Adipocyte (in vitro differentiated cells): ENCODE measurements around the gene MYD88.
A peak's percentile ranks its signal among the peaks of the same experiment; 100 is the strongest.

ENCODE experiments used
- DNase-seq: peaks from one replicate; pipeline ENCODE4 v3.0.0-alpha.2; 2015; ENCODE audit warnings: low read depth
- H3K27me3 ChIP-seq: replicated peaks from 2 replicates; pipeline ENCODE4 v1.7.0; 2013; ENCODE audit warnings: mild to moderate bottlenecking, low read length, moderate library complexity; ENCODE audit not compliant: control insufficient read depth, insufficient read depth
- H3K36me3 ChIP-seq: 2 replicates; pipeline ENCODE4 v1.7.0; 2013; ENCODE audit warnings: low read length, mild to moderate bottlenecking, moderate library complexity; ENCODE audit not compliant: control insufficient read depth, insufficient read depth, severe bottlenecking
- H3K4me1 ChIP-seq: 2 replicates; pipeline ENCODE4 v1.7.0; 2013; ENCODE audit warnings: mild to moderate bottlenecking, low read length, moderate library complexity; ENCODE audit not compliant: control insufficient read depth, insufficient read depth
- H3K4me3 ChIP-seq: 2 replicates; pipeline ENCODE4 v1.7.0; 2013; ENCODE audit warnings: mild to moderate bottlenecking, low read length, moderate library complexity
- H3K9ac ChIP-seq: 2 replicates; pipeline ENCODE4 v1.7.0; 2013; ENCODE audit warnings: mild to moderate bottlenecking, low read length, moderate library complexity
- H3K9me3 ChIP-seq: 2 replicates; pipeline ENCODE4 v1.7.0; 2013; ENCODE audit warnings: mild to moderate bottlenecking, low read length, moderate library complexity; ENCODE audit not compliant: control insufficient read depth

Gene MYD88

DNA sequence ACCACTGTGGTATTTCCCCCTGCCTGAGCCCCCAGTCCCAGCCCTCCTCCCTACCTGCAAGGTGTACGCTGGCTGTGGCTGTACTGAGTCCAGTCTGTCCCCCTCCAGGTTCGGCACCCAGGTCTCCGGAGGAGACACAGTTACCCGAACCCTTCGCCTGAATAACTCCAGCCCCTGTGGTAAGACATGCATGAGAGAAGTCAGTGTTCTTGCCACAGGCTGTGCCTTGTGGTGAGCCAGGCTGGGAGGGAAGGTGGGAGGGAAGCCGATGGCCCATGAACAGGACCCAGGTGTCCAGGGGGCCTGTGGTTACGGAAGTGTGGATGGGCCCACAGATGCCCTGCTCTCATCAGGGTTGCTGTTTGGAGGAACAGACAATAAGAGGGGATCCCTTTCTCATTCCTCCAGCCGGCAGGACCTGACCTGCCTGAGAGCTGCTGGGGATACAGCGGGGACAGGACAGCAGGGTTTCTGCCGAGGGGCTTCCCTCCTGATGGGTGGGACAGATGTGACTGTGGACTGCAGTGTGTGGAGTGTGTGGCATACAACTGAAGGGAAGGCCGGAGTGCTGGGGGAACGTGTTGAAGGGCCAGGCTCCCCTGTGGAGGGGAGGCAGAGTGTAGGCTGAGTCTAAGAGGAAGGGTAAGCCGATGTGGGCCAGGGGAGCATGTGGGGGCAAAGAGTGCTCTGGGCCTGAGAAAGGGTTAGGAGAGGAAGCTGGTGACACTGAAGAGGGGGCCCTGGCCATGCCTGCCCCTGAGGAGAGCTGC is 23.4 kb upstream of the MYD88 start:
- Histone ChIP-seq H3K36me3 (peaks cover 3% of the 10 kb centered on the region), H3K4me3 (no peak overlapping the region), H3K9me3 (no peaks in the 10 kb centered on the region), H3K27me3 (peaks cover 9% of the 10 kb centered on the region), H3K4me1 (no peaks in the 10 kb centered on the region), H3K9ac (no peak overlapping the region)
- no peak for DNase-seq

DNA sequence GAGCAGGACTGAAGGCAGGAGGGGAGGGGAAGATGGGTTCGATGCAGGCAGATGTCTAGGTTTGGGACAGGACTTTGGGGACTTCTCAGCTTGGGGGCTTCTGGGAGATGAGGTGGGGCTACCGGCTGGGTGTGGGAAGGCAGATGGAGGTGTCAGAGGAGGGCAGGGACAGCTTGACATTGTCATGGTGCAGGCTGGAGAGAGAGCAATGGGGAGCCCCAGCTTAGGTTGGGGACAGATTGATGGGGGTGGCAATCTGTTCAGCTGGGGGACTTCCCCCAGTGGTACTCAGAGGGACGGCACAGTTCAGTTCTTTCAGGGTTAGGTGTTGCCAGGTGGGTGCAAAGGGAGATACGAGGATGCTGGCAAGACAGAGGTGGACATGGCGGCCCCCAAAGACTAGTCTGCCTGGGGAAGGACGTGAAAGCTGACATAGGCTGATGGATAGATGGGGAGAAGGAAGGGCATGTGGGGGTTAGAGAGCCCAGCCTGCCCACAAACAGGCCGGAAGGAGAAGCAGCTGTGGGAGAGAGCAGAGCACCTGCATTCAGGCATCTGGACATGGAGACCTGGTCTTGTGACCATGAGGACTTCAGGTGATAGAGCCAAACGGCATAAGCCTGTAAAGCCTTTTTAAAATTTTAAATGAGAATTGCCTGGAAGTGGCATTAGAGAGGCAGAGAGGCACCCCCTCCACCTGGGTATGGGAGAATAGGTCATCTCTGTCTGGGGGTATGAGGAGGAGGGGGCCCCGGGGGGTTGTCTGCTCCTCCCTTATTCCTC is 22.6 kb upstream of the MYD88 start:
- peaks cover 9% of the 10 kb centered on the region for H3K27me3 ChIP-seq
- H3K9ac ChIP-seq: no peak overlapping the region
- H3K4me3 ChIP-seq: no peak overlapping the region
- H3K36me3 ChIP-seq: peaks cover 8% of the 10 kb centered on the region
- no peaks in the 10 kb centered on the region for H3K4me1 ChIP-seq
- no peak for DNase-seq
- no peaks in the 10 kb centered on the region for H3K9me3 ChIP-seq

DNA sequence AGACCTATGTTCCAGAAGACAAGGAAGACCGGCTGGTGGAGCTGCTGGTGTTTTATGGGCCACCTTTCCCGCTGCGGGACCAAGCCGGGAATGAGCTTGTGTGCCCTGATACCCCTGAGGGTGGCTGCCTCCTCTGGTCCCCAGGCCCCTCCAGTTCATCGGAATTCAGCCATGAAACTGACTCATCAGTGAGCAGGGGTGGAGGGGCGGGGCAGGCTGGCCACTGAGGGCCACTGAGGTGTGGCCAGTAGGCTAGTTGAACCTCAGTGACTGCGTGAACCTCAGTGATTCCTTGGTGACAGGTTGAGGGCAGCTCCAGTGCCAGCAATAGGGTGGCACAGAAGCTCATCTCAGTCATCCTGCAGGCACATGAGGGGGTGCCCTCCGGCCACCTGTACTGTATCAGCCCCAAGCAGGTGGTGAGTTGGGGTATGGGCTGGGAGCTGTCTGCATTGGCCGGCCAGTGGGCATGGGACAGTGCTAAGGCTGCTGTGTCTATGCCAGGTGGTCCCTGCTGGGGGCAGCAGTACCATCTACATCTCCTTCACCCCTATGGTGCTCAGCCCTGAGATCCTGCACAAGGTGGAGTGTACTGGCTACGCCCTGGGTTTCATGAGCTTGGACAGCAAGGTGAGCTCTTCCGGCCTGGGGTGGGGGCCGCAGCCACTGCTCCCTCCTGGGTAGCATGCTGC is 21.8 kb upstream of the MYD88 start:
- H3K27me3 ChIP-seq: peaks cover 9% of the 10 kb centered on the region
- peak; percentile 2 for DNase-seq
- peaks cover 16% of the 10 kb centered on the region for H3K36me3 ChIP-seq
- H3K4me1 ChIP-seq: no peaks in the 10 kb centered on the region
- no peaks in the 10 kb centered on the region for H3K9me3 ChIP-seq
- H3K9ac ChIP-seq: no peak overlapping the region
- H3K4me3 ChIP-seq: no peak overlapping the region

DNA sequence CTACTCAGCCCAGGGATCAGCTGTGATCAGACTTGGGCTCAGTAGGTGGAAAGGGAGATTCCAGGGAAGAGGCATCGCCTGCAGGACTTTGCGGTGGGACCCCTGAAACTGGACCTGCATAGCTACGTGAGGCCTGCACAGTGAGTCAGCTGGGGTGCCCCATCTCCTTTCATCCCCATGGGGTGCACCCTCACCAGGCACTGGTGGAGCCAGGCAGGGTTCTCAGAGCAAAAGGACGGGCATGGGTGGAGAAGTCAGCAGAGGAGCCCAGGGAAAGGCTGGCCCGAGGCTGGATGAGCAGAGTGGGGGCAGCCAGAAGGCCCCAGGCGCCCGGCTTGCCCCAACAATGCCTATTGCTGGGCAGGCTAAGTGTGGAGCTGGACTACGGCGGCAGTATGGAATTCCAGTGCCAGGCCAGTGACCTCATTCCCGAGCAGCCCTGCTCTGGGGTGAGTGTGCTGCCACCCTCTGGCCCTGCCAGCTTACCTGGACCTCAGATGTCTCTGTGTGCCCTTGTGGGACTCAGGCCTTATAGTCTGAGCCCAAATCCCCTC is 21.2 kb upstream of the MYD88 start:
- H3K4me1 ChIP-seq: no peaks in the 10 kb centered on the region
- H3K4me3 ChIP-seq: no peak overlapping the region
- H3K27me3 ChIP-seq: peaks cover 9% of the 10 kb centered on the region
- H3K36me3 ChIP-seq: peaks cover 23% of the 10 kb centered on the region
- no peak for DNase-seq
- H3K9ac ChIP-seq: no peak overlapping the region
- H3K9me3 ChIP-seq: no peaks in the 10 kb centered on the region

DNA sequence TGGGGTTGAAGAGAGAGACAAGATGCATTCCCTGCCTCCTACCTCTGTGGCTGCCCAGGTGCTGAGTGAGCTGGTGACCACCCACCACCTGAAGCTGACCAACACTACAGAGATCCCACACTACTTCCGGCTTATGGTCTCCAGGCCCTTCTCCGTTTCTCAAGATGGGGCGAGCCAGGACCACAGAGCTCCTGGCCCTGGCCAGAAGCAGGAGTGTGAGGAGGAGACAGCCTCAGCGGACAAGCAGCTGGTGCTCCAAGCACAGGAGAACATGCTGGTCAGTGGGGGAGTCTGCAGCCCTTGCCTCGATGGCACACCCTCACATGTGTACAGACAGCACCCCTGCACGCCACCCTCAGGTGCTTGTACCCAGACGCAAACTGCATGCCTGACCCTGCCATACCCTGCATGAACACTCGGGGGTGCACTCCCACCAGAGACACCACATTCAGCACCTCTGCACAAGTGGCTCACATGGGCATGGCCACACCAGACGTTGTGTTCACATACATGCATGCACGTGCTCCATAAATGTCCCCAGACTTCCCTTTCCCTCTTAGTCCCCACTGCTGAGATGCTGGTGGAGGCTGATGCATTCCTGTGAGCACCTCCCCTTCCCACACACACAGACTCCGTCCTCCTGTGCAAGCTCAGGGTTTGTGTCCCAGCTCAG is 20.6 kb upstream of the MYD88 start:
- no peak overlapping the region for H3K4me3 ChIP-seq
- H3K9ac ChIP-seq: no peak overlapping the region
- H3K36me3 ChIP-seq: peaks cover 29% of the 10 kb centered on the region
- peaks cover 9% of the 10 kb centered on the region for H3K27me3 ChIP-seq
- H3K9me3 ChIP-seq: no peaks in the 10 kb centered on the region
- DNase-seq: peak; percentile 49
- no peaks in the 10 kb centered on the region for H3K4me1 ChIP-seq

DNA sequence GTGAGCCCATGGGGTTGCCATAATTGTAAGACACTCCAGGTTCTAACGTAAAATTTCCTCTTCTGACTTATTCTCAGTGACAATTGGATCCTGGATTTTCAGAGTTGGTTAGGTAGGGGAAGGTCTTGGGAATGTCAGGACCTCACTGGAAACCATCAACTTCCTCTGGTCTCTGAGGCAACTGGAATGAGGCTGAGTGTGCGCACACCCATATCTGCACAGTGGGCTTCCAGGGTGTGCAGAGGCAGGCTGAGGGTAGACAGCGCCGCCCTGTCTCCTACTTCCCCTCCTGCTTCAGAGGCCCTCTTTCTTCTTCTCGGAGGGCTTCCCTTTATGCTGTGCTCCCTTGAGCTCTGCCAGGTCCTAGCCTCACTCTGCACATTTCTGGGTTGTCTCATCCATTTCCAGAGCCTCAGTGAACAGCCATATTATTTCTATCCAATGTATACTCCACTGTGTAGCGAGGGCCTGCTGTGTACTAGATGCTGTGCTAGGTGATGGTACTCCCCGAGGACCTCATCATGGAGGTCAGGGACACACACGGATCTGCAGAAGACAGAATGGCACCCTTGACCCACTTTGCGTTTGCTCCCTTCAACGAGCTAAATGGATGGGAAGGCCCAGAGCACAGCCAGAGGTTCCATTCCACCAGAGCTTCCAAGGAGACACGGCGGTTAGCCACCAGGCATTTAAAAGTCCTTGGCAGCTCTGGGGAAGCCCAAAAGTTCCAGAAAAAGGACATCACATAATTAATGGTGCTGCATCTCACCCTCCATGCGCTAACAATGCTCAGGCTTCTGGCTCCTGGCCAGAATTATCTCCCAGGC is 19.8 kb upstream of the MYD88 start:
- Histone ChIP-seq H3K9me3 (no peaks in the 10 kb centered on the region), H3K36me3 (peaks cover 36% of the 10 kb centered on the region), H3K9ac (no peak overlapping the region), H3K27me3 (peaks cover 9% of the 10 kb centered on the region), H3K4me3 (no peak overlapping the region), H3K4me1 (no peaks in the 10 kb centered on the region)
- DNase-seq: no peak

DNA sequence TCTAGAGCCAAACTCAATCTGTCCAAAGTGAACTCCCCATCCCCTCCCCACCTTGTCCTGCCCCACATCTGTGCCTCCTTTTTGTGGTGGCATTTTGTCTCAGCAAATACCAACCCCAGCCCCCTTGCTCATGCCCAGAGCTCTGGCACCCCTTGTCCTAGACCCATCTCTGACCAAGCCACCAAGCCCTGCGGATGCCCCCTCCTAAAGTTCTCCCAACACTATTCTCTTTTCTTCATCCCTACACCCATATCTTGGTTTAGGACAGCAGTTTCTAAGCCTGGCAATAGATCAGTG is 19.3 kb upstream of the MYD88 start:
- no peak overlapping the region for H3K9ac ChIP-seq
- peaks cover 9% of the 10 kb centered on the region for H3K27me3 ChIP-seq
- peaks cover 40% of the 10 kb centered on the region for H3K36me3 ChIP-seq
- H3K4me1 ChIP-seq: no peaks in the 10 kb centered on the region
- no peaks in the 10 kb centered on the region for H3K9me3 ChIP-seq
- no peak overlapping the region for H3K4me3 ChIP-seq
- DNase-seq: no peak

DNA sequence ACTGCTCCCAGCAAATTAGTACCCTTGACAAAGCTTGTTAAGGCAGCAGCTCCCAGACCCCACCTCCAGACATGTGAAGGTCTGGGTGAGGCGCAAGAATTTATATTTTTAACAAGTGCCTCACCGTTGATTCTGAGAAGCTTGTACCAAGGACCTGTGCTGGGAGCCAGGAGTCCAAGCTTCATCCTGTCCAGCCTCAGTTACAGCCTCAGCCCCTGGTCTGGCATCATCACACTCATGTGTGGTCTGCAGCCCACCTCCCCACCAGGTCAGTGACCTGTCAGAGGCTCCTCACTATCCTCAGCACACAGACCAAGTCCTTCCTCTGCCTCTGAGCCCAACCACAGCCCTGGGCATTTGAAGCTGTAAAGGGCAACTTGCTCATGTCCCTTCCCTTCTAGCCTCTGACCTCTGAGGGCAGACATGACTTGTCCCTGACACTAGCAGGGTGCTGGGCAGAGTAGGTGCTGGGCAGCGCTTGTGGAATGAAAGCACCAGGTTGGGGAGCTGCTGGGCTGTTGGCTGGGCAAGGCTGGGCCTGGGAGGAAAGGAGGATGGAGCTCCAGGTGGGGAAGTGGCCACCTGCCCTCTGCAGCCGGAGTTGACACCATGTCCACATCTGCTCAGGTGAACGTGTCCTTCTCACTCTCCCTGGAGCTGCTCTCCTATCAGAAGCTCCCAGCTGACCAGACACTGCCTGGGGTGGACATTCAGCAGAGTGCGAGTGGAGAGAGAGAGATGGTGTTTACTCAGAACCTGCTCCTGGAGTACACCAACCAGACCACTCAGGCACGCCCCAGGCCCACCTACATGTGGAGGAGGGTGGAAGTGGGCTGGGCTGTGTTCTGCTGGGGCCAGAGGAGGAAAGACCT is 18.4 kb upstream of the MYD88 start:
- DNase-seq: no peak
- Histone ChIP-seq H3K4me1 (no peaks in the 10 kb centered on the region), H3K27me3 (peaks cover 6% of the 10 kb centered on the region), H3K4me3 (no peak overlapping the region), H3K9ac (no peak overlapping the region), H3K9me3 (no peaks in the 10 kb centered on the region), H3K36me3 (peaks cover 48% of the 10 kb centered on the region)

DNA sequence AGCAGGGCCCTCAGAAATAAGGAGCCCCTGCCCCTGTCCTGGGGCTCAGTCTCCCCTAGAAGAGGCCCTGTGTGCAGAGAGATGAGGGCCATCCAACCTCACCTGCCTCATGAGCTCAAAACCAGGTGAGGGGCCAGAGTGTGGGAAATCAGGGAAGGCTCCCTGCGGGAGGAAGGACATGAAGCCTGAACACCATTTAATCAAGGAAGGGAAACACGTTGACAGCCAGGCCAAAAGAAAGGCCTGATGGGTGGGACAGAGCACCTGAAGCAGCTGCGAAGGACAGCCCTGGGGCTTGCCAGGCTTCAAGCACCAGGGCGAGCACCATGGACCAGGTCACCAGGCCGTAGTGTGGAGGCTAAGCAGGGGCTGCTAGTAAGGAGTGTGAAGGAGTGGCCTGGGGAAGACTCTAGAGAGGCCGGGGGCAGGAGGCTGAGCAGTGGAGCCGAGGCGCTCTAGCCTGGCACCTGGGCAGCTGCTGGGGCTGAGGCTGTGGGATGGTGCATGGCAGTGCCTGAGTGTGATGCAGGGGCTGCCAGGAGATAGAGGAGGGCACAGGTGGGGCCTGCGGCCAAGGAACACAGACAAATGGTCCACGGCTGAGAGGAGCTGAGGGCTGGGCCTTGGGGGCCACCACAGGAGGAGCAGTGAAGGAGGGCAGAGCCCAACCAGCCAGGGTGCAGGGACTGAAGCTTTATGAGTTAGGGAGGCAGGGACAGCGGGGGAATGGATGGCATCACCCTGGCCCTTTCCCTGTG is 17.6 kb upstream of the MYD88 start:
- Histone ChIP-seq H3K9ac (no peak overlapping the region), H3K9me3 (no peaks in the 10 kb centered on the region), H3K4me3 (no peak overlapping the region), H3K4me1 (no peaks in the 10 kb centered on the region), H3K27me3 (no peaks in the 10 kb centered on the region), H3K36me3 (peaks cover 57% of the 10 kb centered on the region)
- no peak for DNase-seq
